Spleen (tissue), 11 donors: ENCODE results near the gene NAA40. TPM values are rescaled to one million over a fixed set of nuclear protein-coding genes. Genes with fewer than 3 reads are reported as not detected.

Experiments used
- DNase-seq: peaks from one replicate; pipeline ENCODE4 v3.0.0-alpha.2; 2020
- H3K27ac ChIP-seq, 8 donors: fragments of 200-600 bp; sonication (generic) in 7 of 8; 1 replicate in 4 of 8; 2 replicates in 4 of 8; pipeline versions ENCODE4 v1.5.0 to v1.8.0; 2016 to 2021; ENCODE audit warnings: inconsistent platforms in 4 of 8, mild to moderate bottlenecking in 4 of 8, moderate library complexity in 1 of 8
- H3K27me3 ChIP-seq, 7 donors: fragments of 200-600 bp; sonication (generic) in 6 of 7; replicated peaks in 1 of 7; 1 replicate in 4 of 7; 2 replicates in 3 of 7; pipeline versions ENCODE4 v1.5.0 to v1.8.0; 2016 to 2021; ENCODE audit warnings: inconsistent platforms in 3 of 7, mild to moderate bottlenecking in 1 of 7
- H3K36me3 ChIP-seq, 6 donors: fragments of 200-600 bp; sonication (generic) in 5 of 6; 1 replicate in 4 of 6; 2 replicates in 2 of 6; pipeline versions ENCODE4 v1.5.0 to v1.8.0; 2016 to 2021; ENCODE audit warnings: inconsistent platforms in 2 of 6
- H3K4me1 ChIP-seq, 6 donors: fragments of 200-600 bp; sonication (generic) in 5 of 6; 1 replicate in 3 of 6; 2 replicates in 3 of 6; pipeline versions ENCODE4 v1.5.0 to v1.8.0; 2016 to 2021; ENCODE audit warnings: inconsistent platforms in 3 of 6
- H3K4me3 ChIP-seq, 8 donors: fragments of 200-600 bp; sonication (generic) in 7 of 8; 1 replicate in 4 of 8; 2 replicates in 4 of 8; pipeline versions ENCODE4 v1.5.0 to v1.8.0; 2016 to 2021; ENCODE audit warnings: inconsistent platforms in 4 of 8, mild to moderate bottlenecking in 4 of 8, moderate library complexity in 2 of 8
- H3K9me3 ChIP-seq, 8 donors: fragments of 200-600 bp; sonication (generic) in 7 of 8; 1 replicate in 4 of 8; 2 replicates in 4 of 8; pipeline versions ENCODE4 v1.5.0 to v1.8.0; 2016 to 2021; ENCODE audit warnings: inconsistent platforms in 4 of 8
- CTCF ChIP-seq, 11 experiments: fragments of 200-600 bp in 7 of 11; fragments of 450-650 bp in 4 of 11; sonication (generic) in 4 of 11; IDR thresholded peaks in 8 of 11; conservative IDR thresholded peaks in 3 of 11; 1 replicate in 7 of 11; 2 replicates in 4 of 11; pipeline versions ENCODE4 v1.4.0 to v1.8.0; 2016 to 2021; ENCODE audit warnings: antibody characterized with exemption in 11 of 11, inconsistent platforms in 4 of 11, mild to moderate bottlenecking in 1 of 11
- POLR2A ChIP-seq, 3 donors: fragments of 450-650 bp; IDR thresholded peaks; one replicate each; pipeline ENCODE4 v1.5.1; 2017; ENCODE audit warnings: antibody characterized with exemption in 3 of 3, mild to moderate bottlenecking in 1 of 3
- POLR2AphosphoS5 ChIP-seq, 3 donors: sonication (generic); formaldehyde crosslinking; IDR thresholded peaks; one replicate each; pipeline ENCODE4 v1.5.1; 2017; ENCODE audit warnings: antibody characterized with exemption in 3 of 3
- WGBS, 5 donors: extraction: QIAGEN DNeasy Blood & Tissue Kit in 3 of 5; methylation state at CpG; one replicate each; pipeline versions ENCODE4 v1.1.5 to v1.1.7; 2013 to 2018; 5-methylcytosine and 5-hydroxymethylcytosine counted together
- intact Hi-C: fragments of 100-400 bp; cut with DNase I; formaldehyde crosslinking; loops from one replicate; pipeline ENCODE4 v1.15.0; 2023; ENCODE audit warnings: low total_unique reads
- polyA plus RNA-seq, 3 donors: library from polyadenylated mRNA; stranded (reverse); fragments of 200-250 nt; gene quantifications; one replicate each; pipeline ENCODE4 v1.2.1, GENCODE V29; 2013
- total RNA-seq, 7 donors: library from RNA; depleted of rRNA in 3 of 7; stranded (reverse); fragments of >200 nt in 3 of 7; fragmentation: NEBNext Ultra II Directional in 4 of 7; extraction: Animal tissue kit (Norgen Biotek cat#: 25700) in 4 of 7; gene quantifications; one replicate each; pipeline versions ENCODE4 v1.1.0 to v1.2.1, GENCODE V29; 2016 to 2021
- donor health status: healthy with polysubstance abuse.
- donor health status: DM: no; HTN: no; CAD: no; lungs with moderate emphysema.
- donor health status: DM: no; HTN: no; CAD: no.
- donor health status: Bipolar disorder and iron deficiency.
- donor health status: healthy.
- donor health status: DM: no; HTN: no; CAD: no.
- donor health status: DM: yes; HTN: yes; CAD: no.

NAA40 gene
- total and polyA plus RNA-seq, 10 donors: 12.1 to 45.4 (median 30.2) TPM

GRCh38 chr11:63942803-63943202 lies 4.0 kb downstream of the NAA40 start:
- WGBS, 5 donors: 89 to 100% (median 97%) methylated on average over 3 of the region's 3 CpGs
- Histone ChIP-seq H3K36me3 (peaks cover 0 to 29% (median 19%) of the 10 kb centered on the region in 6 donors), H3K4me1 (peaks cover 19 to 77% (median 53%) of the 10 kb centered on the region in 6 donors), H3K27me3 (no peaks in the 10 kb centered on the region), H3K27ac (no peak overlapping the region), H3K4me3 (no peak overlapping the region), H3K9me3 (no peaks in the 10 kb centered on the region)
- TF ChIP-seq CTCF (IDR thresholded peaks at IDR 0.05 in 8 of 11, conservative IDR thresholded peaks at IDR 0.05 in 3 of 11) (no peak), POLR2AphosphoS5 (IDR thresholded peaks at IDR 0.05) (no peak), POLR2A (IDR thresholded peaks at IDR 0.05) (no peak)
- DNase-seq: no peak
- intact Hi-C loops: no loop called here

DNA sequence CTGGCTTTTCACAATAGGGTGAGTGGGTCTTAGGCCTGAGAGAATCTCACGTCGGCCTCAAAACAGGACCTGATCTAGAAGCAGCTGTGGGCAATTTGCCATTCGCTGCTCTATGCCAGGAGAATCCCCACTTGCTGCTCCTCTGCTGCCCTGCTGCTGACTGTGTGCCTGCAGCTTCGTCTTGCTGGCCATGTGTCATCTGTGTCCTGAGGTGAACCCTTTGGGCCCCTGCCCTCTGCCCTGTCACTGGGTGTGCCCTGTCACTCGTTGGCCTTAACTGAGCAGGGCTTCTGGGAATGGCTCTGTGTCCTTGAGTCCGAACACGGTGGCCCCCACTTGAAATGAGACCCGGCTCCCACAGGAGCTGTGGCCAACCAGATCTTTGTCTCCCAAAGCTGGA lies 6.2 kb downstream of the NAA40 start:
- intact Hi-C loops: no loop called here
- TF ChIP-seq POLR2AphosphoS5 (IDR thresholded peaks at IDR 0.05): no peak
- TF ChIP-seq CTCF (IDR thresholded peaks at IDR 0.05 in 8 of 11, conservative IDR thresholded peaks at IDR 0.05 in 3 of 11): no peak
- TF ChIP-seq POLR2A (IDR thresholded peaks at IDR 0.05): no peak
- DNase-seq: no peak
- Histone ChIP-seq H3K27ac (peak overlapping the region in 3 of 8 donors; percentile 26 to 42 (median 33)), H3K4me3 (no peak overlapping the region), H3K4me1 (peaks cover 13 to 61% (median 39%) of the 10 kb centered on the region in 6 donors), H3K36me3 (peaks cover 0 to 50% (median 23%) of the 10 kb centered on the region in 6 donors), H3K9me3 (no peaks in the 10 kb centered on the region), H3K27me3 (no peaks in the 10 kb centered on the region)
- 69 to 81% (median 75%) methylated on average over 7 to 8 of the region's 8 CpGs for WGBS, 5 donors

- WGBS, 5 donors: 50 to 62% (median 61%) methylated on average over 14 of the region's 14 CpGs
- no peaks in the 10 kb centered on the region for H3K27me3 ChIP-seq
- H3K9me3 ChIP-seq: no peaks in the 10 kb centered on the region
- peaks cover 0 to 57% (median 23%) of the 10 kb centered on the region in 6 donors for H3K36me3 ChIP-seq
- no peak overlapping the region for H3K4me3 ChIP-seq
- no peak for DNase-seq
- peaks cover 8 to 56% (median 32%) of the 10 kb centered on the region in 6 donors for H3K4me1 ChIP-seq
- H3K27ac ChIP-seq: peak overlapping the region in 3 of 8 donors; percentile 26 to 42 (median 33)
- TF ChIP-seq CTCF (IDR thresholded peaks at IDR 0.05 in 8 of 11, conservative IDR thresholded peaks at IDR 0.05 in 3 of 11): peak; percentile 52 to 87 (median 77)
- TF ChIP-seq POLR2AphosphoS5 (IDR thresholded peaks at IDR 0.05): no peak
- no peak for TF ChIP-seq POLR2A (IDR thresholded peaks at IDR 0.05)
- intact Hi-C loops: no loop called here
Measured at GRCh38 chr11:63945477-63946163, 6.8 kb downstream of the NAA40 start.

DNA sequence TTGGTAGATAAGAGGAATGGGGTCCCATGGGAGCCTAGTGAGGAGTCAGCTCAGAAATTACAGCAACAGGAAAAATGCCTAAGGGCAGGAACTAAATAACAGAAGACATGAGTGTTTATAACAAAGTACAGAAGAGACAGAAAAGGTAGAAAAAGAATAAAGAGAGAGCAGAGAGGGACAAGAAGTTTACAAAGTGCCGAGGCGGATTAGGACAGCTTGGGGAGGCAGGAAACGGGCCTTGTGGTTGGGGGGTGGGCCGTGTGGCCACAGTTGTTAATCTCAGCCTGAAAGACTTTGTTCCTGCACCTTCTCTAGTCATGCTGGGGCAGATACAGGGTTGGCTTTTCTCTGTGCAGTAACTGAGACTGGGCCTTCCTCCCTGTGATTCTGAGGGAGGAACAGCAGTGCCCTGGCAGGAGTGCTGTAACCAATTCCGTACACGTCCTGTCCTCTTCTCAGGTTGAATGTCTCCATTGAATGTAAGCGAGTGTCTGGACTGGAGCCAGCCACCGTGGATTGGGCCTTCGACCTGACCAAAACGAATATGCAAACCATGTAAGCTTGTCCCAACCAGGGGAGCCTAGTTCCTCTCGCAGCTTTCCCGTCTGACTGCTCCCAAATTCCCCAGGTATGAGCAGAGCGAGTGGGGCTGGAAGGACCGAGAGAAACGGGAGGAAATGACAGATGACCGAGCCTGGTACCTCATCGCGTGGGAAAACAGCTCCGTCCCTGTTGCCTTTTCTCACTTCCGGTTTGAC lies 13.2 kb downstream of the NAA40 start:
- H3K36me3 ChIP-seq: peaks cover 0 to 94% (median 42%) of the 10 kb centered on the region in 6 donors
- WGBS, 5 donors: 55 to 64% (median 57%) methylated on average over 20 of the region's 20 CpGs
- H3K4me3 ChIP-seq: peak overlapping the region in 1 of 8 donors; percentile 9
- DNase-seq: no peak
- H3K27me3 ChIP-seq: no peaks in the 10 kb centered on the region
- peak overlapping the region in 7 of 8 donors; percentile 14 to 83 (median 57) for H3K27ac ChIP-seq
- H3K4me1 ChIP-seq: peaks cover 0 to 27% (median 14%) of the 10 kb centered on the region in 6 donors
- no peaks in the 10 kb centered on the region for H3K9me3 ChIP-seq
- no peak for TF ChIP-seq POLR2AphosphoS5 (IDR thresholded peaks at IDR 0.05)
- TF ChIP-seq CTCF (IDR thresholded peaks at IDR 0.05 in 8 of 11, conservative IDR thresholded peaks at IDR 0.05 in 3 of 11): no peak
- no peak for TF ChIP-seq POLR2A (IDR thresholded peaks at IDR 0.05)
- intact Hi-C loops: no loop called here
